Measurements from ENCODE around the gene POLR2L. TPM values are rescaled to one million over a fixed set of nuclear protein-coding genes. Genes with fewer than 3 reads are reported as not detected.

The POLR2L gene
- total RNA-seq, 2 experiments from 2014 or later: 150 to 151 TPM

- CTCF ChIA-PET: no interaction called here
- POLR2A ChIA-PET: no interaction called here
Observed at GRCh38 chr11:823441-824291, 18.7 kb downstream of the POLR2L start.

DNA sequence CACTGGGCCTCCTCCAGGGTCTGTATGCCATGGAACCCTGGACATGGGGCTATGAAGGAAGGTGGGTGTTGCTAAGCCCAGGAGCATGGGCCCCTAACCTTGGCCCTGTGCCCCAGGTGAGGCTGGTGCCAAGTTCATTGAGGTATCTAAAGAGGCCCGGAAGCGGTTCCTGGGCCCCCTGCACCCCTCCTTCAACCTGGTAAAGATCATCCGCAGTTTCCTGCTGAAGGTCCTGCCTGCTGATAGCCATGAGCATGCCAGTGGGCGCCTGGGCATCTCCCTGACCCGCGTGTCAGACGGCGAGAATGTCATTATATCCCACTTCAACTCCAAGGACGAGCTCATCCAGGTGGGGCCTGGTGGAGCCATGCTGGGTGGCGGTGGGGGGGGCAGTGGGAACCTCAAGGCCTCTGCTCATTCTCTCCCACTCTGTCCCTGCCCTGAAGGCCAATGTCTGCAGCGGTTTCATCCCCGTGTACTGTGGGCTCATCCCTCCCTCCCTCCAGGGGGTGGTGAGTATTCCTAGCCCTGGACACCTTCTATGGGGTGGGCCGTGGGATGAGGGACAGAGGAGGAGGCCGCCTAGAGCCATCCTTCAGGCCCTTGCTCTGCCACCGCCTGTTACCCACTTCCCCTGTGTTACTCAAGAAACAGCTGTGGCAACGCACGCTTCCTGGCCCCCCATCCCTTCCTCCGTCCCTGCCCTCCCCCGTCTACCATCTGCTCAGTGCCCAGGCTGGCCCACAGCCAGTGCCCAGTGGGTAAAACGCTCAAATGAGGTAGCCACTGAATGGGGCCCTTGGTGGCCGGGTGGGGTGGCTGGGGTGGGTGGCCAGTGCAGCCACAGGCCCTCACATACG is 20.6 kb downstream of the POLR2L start:
- CTCF ChIA-PET: no interaction called here
- POLR2A ChIA-PET: no interaction called here

GRCh38 chr11:820655-821511 is 21.4 kb downstream of the POLR2L start:
- ChIA-PET CTCF (no interaction called here), POLR2A (interaction anchor here (0.5 to 2.4 kb wide), 4 partner anchors 10 to 207 kb away, joined by 6 to 16 read pairs (median 12); partner anchors contain the start of genes CD151 and RPLP2)

- CTCF ChIA-PET: interaction anchor here (1.5 kb wide), 1 partner anchor 9 kb away, joined by 6 read pairs; no protein-coding TSS in a partner anchor
Observed at GRCh38 chr11:819943-820649, 22.2 kb downstream of the POLR2L start.

GRCh38 chr11:819129-819931 is 23.0 kb downstream of the POLR2L start:
- POLR2A ChIA-PET: interaction anchor here (1.3 to 2.4 kb wide), 6 partner anchors 8 to 24 kb away, joined by 5 to 16 read pairs (median 10); partner anchors contain the start of genes CD151, CRACR2B, RPLP2 and TSPAN4
- CTCF ChIA-PET: interaction anchor here (0.7 to 1.5 kb wide), 3 partner anchors 8 to 11 kb away, joined by 3 to 6 read pairs (median 4); partner anchors contain the start of gene RPLP2

More at GRCh38 chr11:819943-820649, 22.2 kb downstream of the POLR2L start:
- POLR2A ChIA-PET: interaction anchor here (0.5 to 2.4 kb wide), 6 partner anchors 9 to 206 kb away, joined by 5 to 16 read pairs (median 10); partner anchors contain the start of genes CD151, RPLP2 and TSPAN4

GRCh38 chr11:818396-819128 is 23.8 kb downstream of the POLR2L start, which contains the start of gene PNPLA2:
PNPLA2 (plus strand) TSS chr11:818914; CDS start chr11:819719, 805 bp downstream.
- ChIA-PET CTCF (interaction anchor here (0.7 to 1.5 kb wide), 3 partner anchors 8 to 10 kb away, joined by 3 to 6 read pairs (median 4); partner anchors contain the start of gene RPLP2), POLR2A (interaction anchor here (1.3 to 2.4 kb wide), 5 partner anchors 7 to 14 kb away, joined by 5 to 16 read pairs (median 11); partner anchors contain the start of genes CD151, CRACR2B and RPLP2)

DNA sequence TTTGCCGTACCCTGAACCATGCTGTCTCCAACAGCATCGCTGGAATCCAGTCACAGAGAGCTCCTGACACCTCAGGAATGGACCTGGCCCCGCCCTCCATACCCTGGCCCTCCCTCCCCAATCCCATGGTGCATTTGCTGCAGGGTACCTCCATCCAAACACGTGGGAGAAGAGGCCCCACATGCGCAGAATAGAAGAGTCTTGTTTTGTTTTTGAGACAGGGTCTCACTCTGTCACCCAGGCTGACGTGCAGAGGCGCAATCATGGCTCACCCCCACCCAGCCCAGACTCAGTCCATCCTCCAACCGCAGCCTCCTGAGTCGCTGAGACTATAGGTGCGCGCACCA is 25.9 kb downstream of the POLR2L start:
- CTCF ChIA-PET: no interaction called here
- POLR2A ChIA-PET: no interaction called here

DNA sequence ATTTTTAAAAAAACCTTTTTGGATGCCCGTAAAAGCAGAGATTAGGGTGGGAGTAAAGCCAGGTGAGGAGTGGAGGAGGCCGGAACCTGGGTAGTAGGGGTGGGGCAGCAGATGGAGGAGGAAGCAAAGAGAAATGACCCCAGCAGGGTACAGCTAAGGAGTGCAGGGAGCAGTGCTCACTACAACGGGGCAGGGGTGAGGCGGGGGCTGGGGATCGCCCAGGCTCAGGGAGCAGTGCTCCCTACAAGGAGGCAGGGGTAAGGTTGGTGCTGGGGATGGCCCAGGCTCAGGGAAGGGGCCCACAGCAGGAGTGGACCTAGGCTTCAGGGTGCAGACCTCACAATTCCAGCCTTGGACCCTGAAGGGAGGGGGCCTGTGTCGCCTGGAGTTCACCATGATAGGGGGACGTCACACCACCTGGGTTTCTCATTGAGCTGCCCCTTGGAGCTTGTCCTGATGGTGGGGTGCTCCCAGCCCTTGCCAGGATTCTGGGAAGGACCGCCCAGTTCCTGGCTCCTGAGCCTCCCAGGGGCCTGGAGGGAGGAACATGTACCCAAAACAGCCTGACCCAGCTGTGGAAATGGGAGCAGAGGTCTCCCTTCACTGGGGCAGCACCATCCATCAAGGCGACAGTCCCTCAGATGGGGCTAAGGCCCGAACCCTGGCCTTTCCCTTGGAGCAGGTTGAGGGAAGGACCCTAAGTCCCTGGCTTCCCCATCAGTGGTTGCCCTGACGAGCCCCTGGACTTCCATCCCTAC is 26.5 kb downstream of the POLR2L start:
- CTCF ChIA-PET: no interaction called here
- POLR2A ChIA-PET: no interaction called here

DNA sequence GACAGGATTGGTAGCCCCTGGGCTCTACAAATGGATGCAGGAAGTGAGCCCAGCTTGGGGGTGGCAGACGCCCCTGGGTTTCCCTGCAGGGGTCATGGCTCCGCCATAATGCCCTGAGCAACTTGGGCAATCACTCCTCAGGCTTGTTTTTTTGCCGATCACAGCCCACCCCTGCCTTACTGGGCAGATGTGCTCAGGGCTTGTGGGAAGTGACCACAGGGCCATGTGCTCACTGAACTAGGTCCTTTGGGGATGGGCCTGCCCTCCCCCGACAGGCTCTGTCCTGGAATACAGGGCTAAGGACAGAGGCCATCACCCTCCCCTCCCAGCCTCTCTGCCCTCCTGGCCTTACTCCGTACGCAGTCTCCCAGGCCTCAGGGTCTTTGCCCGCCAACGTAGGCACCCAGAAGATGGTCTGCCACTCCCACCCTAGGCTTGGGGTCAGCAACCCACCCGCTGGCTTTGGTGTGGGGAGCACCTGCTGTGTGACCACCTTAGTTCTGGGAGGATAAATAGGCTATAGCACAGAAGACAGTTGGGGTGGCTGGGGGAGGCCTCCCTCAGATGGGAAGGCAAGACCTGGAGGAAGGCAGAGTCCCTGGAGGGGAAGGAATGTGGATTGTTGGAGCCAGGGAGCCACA is 28.8 kb downstream of the POLR2L start:
- ChIA-PET POLR2A (interaction anchor here (0.7 kb wide), 1 partner anchor 7 kb away, joined by 5 read pairs; no protein-coding TSS in a partner anchor), CTCF (interaction anchor here (0.6 kb wide), 1 partner anchor 38 kb away, joined by 3 read pairs; no protein-coding TSS in a partner anchor)

DNA sequence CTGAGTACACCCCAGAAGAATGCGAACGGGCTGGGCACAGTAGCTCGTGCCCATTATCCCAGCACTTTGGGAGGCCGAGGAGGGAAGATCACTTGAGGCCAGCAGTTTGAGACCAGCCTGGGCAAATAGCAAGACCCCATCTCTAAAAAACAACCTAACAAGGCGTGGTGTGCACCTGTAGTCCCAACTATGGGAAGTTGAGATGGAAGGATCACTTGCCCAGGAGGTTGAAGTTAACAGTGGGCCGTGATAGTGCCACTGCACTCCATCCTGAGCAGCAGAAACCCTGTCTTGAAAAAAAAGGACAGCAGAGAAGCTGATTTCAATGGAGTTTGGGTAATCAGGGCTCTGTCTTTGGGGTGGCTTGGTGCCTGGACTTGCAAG is 29.3 kb downstream of the POLR2L start:
- POLR2A ChIA-PET: no interaction called here

DNA sequence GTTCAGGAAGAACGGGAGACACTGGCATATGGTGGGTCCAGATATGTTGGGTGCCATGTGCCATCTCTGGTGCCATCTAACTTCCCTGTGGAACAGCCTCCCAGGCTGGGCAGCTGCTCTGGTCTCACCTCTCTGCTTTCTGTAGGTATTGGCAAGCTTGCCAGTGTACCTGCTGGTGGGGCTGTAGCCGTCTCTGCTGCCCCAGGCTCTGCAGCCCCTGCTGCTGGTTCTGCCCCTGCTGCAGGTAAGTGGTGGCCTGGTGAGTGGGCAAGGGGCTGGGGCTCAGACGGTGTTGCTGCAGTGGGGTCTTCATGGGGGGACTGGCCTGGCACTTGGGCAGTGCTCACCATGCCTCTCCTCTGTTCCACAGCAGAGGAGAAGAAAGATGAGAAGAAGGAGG is 29.9 kb downstream of the POLR2L start:
- POLR2A ChIA-PET: no interaction called here
- CTCF ChIA-PET: no interaction called here

More for the DNA sequence above, 29.3 kb downstream of the POLR2L start:
- CTCF ChIA-PET: no interaction called here

- POLR2A ChIA-PET: interaction anchor here (1.0 to 1.3 kb wide), 2 partner anchors 8 to 9 kb away, joined by 5 to 11 read pairs; partner anchors contain the start of gene PNPLA2
- CTCF ChIA-PET: interaction anchor here (1.5 kb wide), 1 partner anchor 8 kb away, joined by 6 read pairs; the partner anchor contains the start of gene PNPLA2
Observed at GRCh38 chr11:811446-812245, 30.7 kb downstream of the POLR2L start.

- CTCF ChIA-PET: interaction anchor here (0.6 to 1.5 kb wide), 3 partner anchors 9 to 25 kb away, joined by 3 to 6 read pairs (median 3); partner anchors contain the start of gene PNPLA2
- POLR2A ChIA-PET: interaction anchor here (0.6 to 2.0 kb wide), 7 partner anchors 9 to 274 kb away, joined by 3 to 16 read pairs (median 5); partner anchors contain the start of genes GATD1 and PNPLA2
Observed at GRCh38 chr11:810040-810567, 32.2 kb downstream of the POLR2L start.
